Measurements from ENCODE around the gene AGAP3. TPM values are rescaled to one million over a fixed set of nuclear protein-coding genes. Genes with fewer than 3 reads are reported as not detected.

AGAP3 gene
- total RNA-seq, 2 experiments from 2014 or later: 16.7 to 17.7 TPM

DNA sequence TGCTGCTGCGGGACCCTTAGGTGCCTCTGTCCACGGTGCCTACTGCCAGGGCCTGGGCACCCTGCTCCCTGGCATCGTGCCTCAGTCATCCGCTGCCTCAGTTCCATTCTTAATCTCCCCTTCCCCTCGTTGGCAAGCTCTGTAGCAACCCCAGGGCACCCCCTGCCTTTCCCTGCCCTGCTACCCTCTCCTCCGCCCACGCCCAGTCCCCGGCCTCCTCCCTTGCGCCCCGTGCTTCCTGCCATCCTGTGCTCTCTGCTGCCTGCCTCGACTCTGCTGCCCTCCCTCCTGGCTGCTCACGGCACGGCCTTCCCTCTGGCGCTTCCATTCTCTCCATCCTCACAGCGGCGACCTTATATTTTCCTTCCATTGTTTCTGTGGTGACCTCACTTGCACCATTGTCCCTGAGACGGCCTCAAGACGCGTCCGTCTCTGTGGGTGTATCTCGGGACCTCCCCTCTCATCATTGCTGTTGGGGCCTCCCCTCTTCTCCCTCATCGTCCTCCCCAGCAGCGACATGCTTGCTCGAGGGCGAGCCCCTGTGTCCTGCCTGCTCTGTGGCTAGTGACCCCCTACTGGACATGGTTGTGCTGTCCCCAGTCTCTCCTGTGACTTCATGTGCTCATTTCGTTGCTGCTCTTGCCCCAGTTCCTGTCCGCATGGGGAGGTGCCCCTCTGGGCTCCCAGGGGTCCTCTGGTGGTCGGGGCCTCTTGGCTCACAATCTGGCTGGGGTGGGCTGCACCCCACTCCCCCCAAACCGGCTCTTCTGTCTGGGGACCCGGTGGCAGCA lies 35.3 kb downstream of the AGAP3 start:
- CTCF ChIA-PET: interaction anchor here (0.8 kb wide), 1 partner anchor 11 kb away, joined by 3 read pairs; no protein-coding TSS in a partner anchor
- H3K27ac Mint-ChIP-seq: no peak overlapping the region
- intact Hi-C loops (cut with micrococcal nuclease): no loop called here
- no peaks in the 10 kb centered on the region for H3K9me3 Mint-ChIP-seq
- no peak overlapping the region for H3K4me3 Mint-ChIP-seq
- H3K27me3 Mint-ChIP-seq (ENCODE audit: low read depth): no peaks in the 10 kb centered on the region
- peaks cover 12% of the 10 kb centered on the region for H3K4me1 Mint-ChIP-seq (ENCODE audit: low read depth)
- H3K36me3 Mint-ChIP-seq (ENCODE audit: low read depth): peaks cover 10% of the 10 kb centered on the region
- DNase-seq: no peak

DNA sequence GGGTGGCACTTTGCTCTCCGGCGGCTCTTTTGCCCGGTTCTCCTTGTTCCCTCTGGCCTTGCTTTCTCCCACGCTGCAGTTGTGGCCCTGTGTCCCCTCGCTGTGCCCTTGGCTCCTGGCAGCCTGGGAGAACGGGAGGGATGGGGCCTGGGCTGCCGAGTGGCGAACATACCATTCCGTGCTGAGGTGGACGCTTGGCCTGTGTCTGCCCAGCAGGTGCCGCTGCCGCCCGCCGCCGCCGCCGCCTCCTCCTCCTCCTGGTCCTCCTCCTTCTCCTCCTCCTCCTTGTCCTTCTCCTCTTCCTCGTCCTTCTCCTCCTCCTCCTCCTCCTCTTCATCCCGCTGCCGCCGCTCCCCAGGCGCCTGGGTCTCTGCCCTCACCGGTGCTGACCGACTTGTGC lies 36.0 kb downstream of the AGAP3 start:
- no peak overlapping the region for H3K4me3 Mint-ChIP-seq
- DNase-seq: no peak
- no peaks in the 10 kb centered on the region for H3K27me3 Mint-ChIP-seq (ENCODE audit: low read depth)
- no peak overlapping the region for H3K27ac Mint-ChIP-seq
- CTCF ChIA-PET: no interaction called here
- H3K4me1 Mint-ChIP-seq (ENCODE audit: low read depth): peaks cover 9% of the 10 kb centered on the region
- intact Hi-C loops (cut with micrococcal nuclease): no loop called here
- H3K9me3 Mint-ChIP-seq: no peaks in the 10 kb centered on the region
- peaks cover 10% of the 10 kb centered on the region for H3K36me3 Mint-ChIP-seq (ENCODE audit: low read depth)

DNA sequence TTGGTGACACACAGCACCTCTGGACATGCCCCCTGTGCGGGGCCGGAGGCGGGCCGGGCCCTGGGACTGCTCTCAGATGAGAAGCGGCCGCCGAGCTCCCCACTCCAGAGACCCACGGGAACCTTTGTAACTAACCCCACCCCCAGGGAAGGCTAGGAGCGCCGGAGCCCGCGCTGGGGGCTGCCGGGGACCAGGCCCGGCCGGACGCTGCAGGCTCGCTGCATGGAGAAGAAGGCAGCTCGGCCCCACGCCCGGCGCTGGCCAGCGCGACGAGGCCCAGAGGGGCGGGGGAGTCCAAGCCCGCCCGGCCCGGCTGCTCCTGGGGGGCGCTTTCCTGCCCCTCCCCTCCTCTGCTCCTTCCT lies 36.5 kb downstream of the AGAP3 start:
- no peak for DNase-seq
- H3K4me3 Mint-ChIP-seq: no peak overlapping the region
- intact Hi-C loops (cut with micrococcal nuclease): no loop called here
- peaks cover 7% of the 10 kb centered on the region for H3K4me1 Mint-ChIP-seq (ENCODE audit: low read depth)
- H3K27ac Mint-ChIP-seq: no peak overlapping the region
- H3K36me3 Mint-ChIP-seq (ENCODE audit: low read depth): peaks cover 10% of the 10 kb centered on the region
- no peaks in the 10 kb centered on the region for H3K27me3 Mint-ChIP-seq (ENCODE audit: low read depth)
- no peaks in the 10 kb centered on the region for H3K9me3 Mint-ChIP-seq
- CTCF ChIA-PET: interaction anchor here (1.5 to 2.1 kb wide), 2 partner anchors 179 to 182 kb away, joined by 5 to 17 read pairs; no protein-coding TSS in a partner anchor

DNA sequence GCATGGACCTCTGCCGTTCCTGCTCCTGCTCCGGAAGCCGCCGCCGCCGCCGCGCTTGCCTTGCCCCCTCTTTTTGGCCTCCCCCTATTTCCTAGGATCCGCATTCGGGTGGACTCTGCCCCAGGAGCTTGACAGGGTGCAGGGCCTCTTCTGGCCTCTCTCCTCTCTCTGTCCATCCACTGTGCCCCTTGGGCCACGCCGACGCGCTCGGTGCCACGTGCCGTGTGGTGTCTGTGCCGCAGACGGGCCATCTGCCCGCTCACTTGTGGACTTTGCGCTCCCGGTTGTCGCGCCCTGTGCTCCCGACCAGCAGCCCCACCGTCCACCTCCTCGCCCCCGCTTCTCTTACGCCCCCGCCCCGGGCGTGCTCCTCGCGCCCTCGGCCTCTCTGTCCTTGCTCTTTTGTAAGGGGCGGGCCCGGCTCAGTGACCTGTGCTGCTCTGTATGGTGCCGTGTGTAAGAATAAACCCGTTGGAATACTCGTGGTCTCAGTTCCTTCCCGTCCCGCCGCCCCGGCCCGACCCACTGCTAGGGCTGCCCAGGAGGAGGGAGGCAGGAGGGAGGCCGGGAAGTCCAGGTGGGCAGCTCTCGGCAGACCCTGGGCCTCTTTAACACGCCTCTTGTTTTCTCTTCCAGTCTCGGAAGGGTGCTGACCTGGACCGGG lies 37.0 kb downstream of the AGAP3 start:
- CTCF ChIA-PET: interaction anchor here (0.7 to 2.1 kb wide), 25 partner anchors 8 to 229 kb away, joined by 3 to 17 read pairs (median 4); no protein-coding TSS in a partner anchor
- Mint-ChIP-seq H3K4me1 (ENCODE audit: low read depth) (peaks cover 7% of the 10 kb centered on the region), H3K27me3 (ENCODE audit: low read depth) (no peaks in the 10 kb centered on the region), H3K27ac (no peak overlapping the region), H3K36me3 (ENCODE audit: low read depth) (peaks cover 8% of the 10 kb centered on the region), H3K9me3 (no peaks in the 10 kb centered on the region), H3K4me3 (no peak overlapping the region)
- DNase-seq: no peak
- intact Hi-C loops (cut with micrococcal nuclease): no loop called here

DNA sequence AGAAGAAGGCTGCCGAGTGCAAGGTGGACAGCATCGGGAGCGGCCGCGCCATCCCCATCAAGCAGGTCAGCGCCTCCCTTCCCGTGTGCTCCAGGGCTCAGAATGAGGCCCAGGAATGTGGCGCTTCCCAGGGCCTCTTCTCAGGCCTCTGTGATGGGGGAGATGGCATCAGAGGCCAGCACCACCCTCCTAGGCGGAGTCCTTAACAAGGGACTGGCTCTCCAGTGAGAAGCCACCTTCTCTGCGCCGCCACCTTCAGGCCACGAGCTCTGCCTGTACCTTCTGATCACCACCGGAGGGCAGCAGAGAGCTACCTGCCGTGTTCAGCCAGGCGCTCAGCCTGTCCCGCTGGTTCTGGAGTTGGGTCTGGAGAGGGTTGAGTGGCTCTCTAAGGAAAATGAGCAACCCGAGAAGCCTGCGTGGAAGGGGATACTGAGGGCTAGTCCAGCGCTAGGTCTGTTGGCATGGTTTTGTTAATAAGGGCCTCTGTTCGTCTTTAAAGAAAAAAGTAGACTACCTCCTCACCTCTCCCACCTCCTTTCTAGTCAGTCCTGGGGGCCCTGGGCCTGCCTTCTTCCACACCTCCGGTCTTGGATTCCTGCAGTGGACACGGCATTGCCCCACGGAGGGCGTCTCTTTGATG lies 37.7 kb downstream of the AGAP3 start:
- no peak overlapping the region for H3K27ac Mint-ChIP-seq
- no peaks in the 10 kb centered on the region for H3K27me3 Mint-ChIP-seq (ENCODE audit: low read depth)
- intact Hi-C loops (cut with micrococcal nuclease): loop anchor here (1.0 kb wide), 3 partner anchors 48 to 179 kb away; no protein-coding TSS in a partner anchor
- no peaks in the 10 kb centered on the region for H3K9me3 Mint-ChIP-seq
- CTCF ChIA-PET: interaction anchor here (0.7 to 2.1 kb wide), 28 partner anchors 9 to 230 kb away, joined by 3 to 17 read pairs (median 4); no protein-coding TSS in a partner anchor
- H3K4me3 Mint-ChIP-seq: no peak overlapping the region
- peaks cover 4% of the 10 kb centered on the region for H3K4me1 Mint-ChIP-seq (ENCODE audit: low read depth)
- H3K36me3 Mint-ChIP-seq (ENCODE audit: low read depth): peaks cover 8% of the 10 kb centered on the region
- DNase-seq: peak; percentile 89

DNA sequence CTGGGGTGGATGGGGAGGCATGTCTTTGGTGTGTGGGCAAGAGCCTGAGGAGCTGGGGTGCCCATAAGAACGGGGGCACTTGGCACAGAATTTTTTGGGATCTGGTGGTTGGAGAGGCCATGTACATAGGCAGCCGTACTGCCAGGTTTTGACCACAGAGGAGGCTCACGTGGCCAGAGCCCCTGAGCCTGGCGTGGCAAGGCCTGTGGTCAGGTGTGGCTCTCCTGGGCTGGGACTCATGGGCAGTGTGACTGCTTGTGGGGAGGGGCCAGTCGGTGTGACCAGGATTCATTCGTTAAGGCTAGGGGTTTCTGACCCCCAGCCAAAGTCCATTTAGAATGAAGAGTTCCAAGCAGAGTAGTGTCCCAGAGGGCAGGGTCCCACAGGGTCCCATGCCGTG lies 38.2 kb downstream of the AGAP3 start:
- H3K36me3 Mint-ChIP-seq (ENCODE audit: low read depth): peaks cover 8% of the 10 kb centered on the region
- CTCF ChIA-PET: interaction anchor here (0.7 to 2.1 kb wide), 27 partner anchors 9 to 230 kb away, joined by 3 to 17 read pairs (median 4); no protein-coding TSS in a partner anchor
- no peak overlapping the region for H3K4me3 Mint-ChIP-seq
- no peaks in the 10 kb centered on the region for H3K27me3 Mint-ChIP-seq (ENCODE audit: low read depth)
- H3K9me3 Mint-ChIP-seq: no peaks in the 10 kb centered on the region
- no peak overlapping the region for H3K27ac Mint-ChIP-seq
- peaks cover 4% of the 10 kb centered on the region for H3K4me1 Mint-ChIP-seq (ENCODE audit: low read depth)
- DNase-seq: no peak
- intact Hi-C loops (cut with micrococcal nuclease): loop anchor here (1.0 kb wide), 3 partner anchors 48 to 179 kb away; no protein-coding TSS in a partner anchor

DNA sequence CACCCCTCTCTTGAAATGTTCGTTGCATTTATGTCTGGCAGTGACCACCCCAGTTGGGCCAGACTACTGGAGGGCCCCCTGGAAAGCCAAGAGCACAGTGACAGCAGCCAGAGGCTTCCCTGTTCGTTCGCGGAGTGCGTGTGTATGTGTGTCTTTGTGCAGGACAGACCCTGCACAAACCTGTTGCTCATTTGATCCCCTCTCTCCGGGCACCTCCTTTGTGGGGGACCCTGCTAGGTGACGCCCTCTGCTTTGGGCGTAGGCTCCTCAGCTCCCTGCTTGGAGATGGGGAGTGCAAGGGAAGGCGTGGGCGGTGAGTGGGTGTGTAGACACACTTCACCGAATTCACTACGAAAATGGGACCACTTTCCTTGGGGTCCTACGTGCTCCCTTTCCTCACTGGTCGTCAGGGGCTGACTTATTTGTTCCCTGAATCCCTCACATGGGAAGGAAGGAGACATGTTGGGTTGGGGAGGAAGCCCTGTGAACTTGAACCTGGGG lies 38.7 kb downstream of the AGAP3 start:
- no peak overlapping the region for H3K4me3 Mint-ChIP-seq
- H3K36me3 Mint-ChIP-seq (ENCODE audit: low read depth): peaks cover 8% of the 10 kb centered on the region
- H3K27me3 Mint-ChIP-seq (ENCODE audit: low read depth): no peaks in the 10 kb centered on the region
- intact Hi-C loops (cut with micrococcal nuclease): loop anchor here (1.0 kb wide), 3 partner anchors 47 to 178 kb away; no protein-coding TSS in a partner anchor
- H3K27ac Mint-ChIP-seq: no peak overlapping the region
- CTCF ChIA-PET: interaction anchor here (1.0 to 2.1 kb wide), 7 partner anchors 13 to 184 kb away, joined by 3 to 17 read pairs (median 4); no protein-coding TSS in a partner anchor
- no peaks in the 10 kb centered on the region for H3K9me3 Mint-ChIP-seq
- peaks cover 4% of the 10 kb centered on the region for H3K4me1 Mint-ChIP-seq (ENCODE audit: low read depth)
- no peak for DNase-seq

DNA sequence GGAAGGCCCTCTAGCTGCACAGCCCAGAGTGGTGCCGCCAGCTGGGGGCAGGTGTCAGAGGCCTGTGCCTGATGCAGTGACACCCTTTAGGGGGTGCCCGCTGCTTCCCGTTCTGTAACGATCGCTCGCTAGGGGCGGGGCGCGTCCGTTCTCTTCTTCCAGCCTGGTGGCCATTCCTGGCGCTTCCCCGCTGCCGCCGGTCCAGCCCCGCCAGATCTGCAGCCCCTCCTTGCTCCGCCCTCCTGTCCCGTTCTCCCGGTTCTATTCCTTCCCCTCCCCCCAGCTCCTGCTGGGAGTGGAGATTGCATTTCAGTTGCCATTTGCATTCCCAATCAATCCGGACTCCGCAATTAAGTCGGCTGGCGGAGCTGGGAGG lies 39.2 kb downstream of the AGAP3 start:
- Mint-ChIP-seq H3K27ac (no peak overlapping the region), H3K36me3 (ENCODE audit: low read depth) (peaks cover 8% of the 10 kb centered on the region), H3K27me3 (ENCODE audit: low read depth) (no peaks in the 10 kb centered on the region), H3K4me1 (ENCODE audit: low read depth) (peaks cover 4% of the 10 kb centered on the region), H3K9me3 (no peaks in the 10 kb centered on the region), H3K4me3 (no peak overlapping the region)
- CTCF ChIA-PET: no interaction called here
- DNase-seq: no peak
- intact Hi-C loops (cut with micrococcal nuclease): no loop called here

DNA sequence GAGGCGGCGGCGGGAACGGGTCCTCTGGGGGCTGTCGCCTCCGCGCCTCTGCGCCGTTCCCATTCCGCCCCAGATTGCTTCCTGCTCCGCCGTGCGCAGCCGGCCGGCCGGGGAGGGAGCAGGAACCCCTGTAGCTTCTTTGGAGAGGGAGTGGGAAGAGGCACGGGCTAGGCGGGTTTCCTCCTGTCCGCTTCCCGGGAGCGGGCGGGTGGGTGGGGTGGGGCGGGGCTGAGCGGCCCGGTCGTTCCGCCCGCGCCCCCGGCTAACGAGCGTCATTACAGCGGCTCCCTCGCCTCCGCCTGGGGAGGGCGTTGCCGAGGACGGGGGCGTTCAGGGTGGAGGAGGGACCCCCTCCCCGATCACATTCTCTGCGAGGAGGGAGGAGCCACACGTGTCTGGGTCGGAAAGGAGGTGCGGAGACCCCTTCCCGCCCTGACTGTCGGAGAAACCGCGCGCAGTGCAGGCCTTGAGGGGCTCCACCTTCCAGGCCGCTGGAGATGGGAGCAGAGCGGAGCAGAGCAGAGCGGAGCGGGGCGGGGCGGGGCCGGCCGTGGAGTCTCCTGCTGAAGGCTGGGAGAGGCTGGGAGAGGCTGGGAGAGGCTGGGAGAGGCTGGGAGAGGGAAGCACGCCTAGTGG lies 39.7 kb downstream of the AGAP3 start:
- Mint-ChIP-seq H3K27me3 (ENCODE audit: low read depth) (no peaks in the 10 kb centered on the region), H3K4me1 (ENCODE audit: low read depth) (peaks cover 4% of the 10 kb centered on the region), H3K36me3 (ENCODE audit: low read depth) (peaks cover 8% of the 10 kb centered on the region), H3K4me3 (no peak overlapping the region), H3K27ac (no peak overlapping the region), H3K9me3 (no peaks in the 10 kb centered on the region)
- no peak for DNase-seq
- intact Hi-C loops (cut with micrococcal nuclease): no loop called here
- CTCF ChIA-PET: no interaction called here

DNA sequence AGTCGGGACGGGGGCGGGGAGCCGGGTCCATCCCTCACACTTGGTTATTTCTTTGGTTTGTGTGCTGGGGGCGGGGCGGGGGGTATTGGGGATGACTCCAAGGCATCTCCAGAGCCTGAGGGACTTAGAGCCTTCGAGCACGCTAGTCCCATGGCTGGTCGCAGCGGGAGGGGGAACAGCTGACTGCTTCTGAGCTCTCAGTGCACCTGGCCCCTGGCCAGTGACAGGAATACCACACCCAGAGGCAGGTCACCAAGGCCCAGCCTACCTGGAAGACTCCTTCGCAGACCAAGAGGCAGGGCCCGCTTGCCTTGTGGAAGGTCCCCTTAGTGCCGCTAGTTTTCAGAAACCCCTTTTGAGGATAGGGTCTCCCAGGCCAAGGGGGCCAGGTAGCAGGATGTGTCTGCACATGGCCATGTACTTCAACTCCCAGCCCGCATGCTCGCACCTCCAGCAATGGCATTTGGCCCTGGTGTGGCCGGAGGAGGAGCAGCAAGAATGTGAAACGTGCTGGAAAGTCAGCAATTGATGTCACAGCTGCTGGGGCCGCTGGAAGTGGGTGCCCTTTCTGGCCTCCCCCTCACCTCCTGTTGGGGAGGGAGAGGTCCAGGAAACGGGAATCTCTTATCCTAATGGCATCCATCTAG lies 40.3 kb downstream of the AGAP3 start:
- intact Hi-C loops (cut with micrococcal nuclease): no loop called here
- Mint-ChIP-seq H3K27ac (no peak overlapping the region), H3K4me1 (ENCODE audit: low read depth) (peaks cover 4% of the 10 kb centered on the region), H3K4me3 (no peak overlapping the region), H3K36me3 (ENCODE audit: low read depth) (peaks cover 7% of the 10 kb centered on the region), H3K27me3 (ENCODE audit: low read depth) (no peaks in the 10 kb centered on the region), H3K9me3 (no peaks in the 10 kb centered on the region)
- DNase-seq: no peak
- CTCF ChIA-PET: interaction anchor here (1.5 kb wide), 1 partner anchor 13 kb away, joined by 3 read pairs; no protein-coding TSS in a partner anchor

DNA sequence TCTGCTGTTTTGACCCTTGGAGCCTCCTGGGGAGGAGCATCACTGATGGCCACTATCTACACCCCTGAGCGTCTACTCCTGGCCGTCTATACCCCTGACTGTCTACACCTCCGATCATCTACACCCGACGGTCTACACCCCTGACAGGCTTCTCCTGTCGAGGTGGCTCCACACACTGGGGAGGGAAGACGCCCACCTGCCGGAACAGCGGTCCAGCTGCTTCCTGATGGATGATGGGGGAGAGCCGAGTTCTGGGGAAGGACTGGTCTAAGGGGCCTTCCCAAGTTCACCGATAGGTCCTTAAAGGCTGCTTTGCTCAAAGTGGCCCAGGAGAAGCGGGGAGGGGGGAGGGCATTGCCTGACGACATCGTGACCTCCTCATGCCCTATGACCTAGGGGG lies 41.9 kb downstream of the AGAP3 start:
- DNase-seq: no peak
- Mint-ChIP-seq H3K4me3 (no peak overlapping the region), H3K36me3 (ENCODE audit: low read depth) (peaks cover 7% of the 10 kb centered on the region), H3K27ac (no peak overlapping the region), H3K4me1 (ENCODE audit: low read depth) (peaks cover 4% of the 10 kb centered on the region), H3K27me3 (ENCODE audit: low read depth) (no peaks in the 10 kb centered on the region), H3K9me3 (no peaks in the 10 kb centered on the region)
- CTCF ChIA-PET: no interaction called here
- intact Hi-C loops (cut with micrococcal nuclease): no loop called here

All from activated naive CD4-positive, alpha-beta T cell treated with anti-CD3 and anti-CD28 coated beads for 36 hours (primary cell).